ENCODE data around the gene KIF3A.

The KIF3A gene

GRCh38 chr5:132678735-132679134, 58.6 kb downstream of the KIF3A start:
- peaks cover 0 to 42% (median 22%) of the 10 kb centered on the region in 4 donors for H3K4me1 ChIP-seq
- no peaks in the 10 kb centered on the region for H3K27me3 ChIP-seq
- no peaks in the 10 kb centered on the region for H3K9me3 ChIP-seq
- TF ChIP-seq, protein P1, sequence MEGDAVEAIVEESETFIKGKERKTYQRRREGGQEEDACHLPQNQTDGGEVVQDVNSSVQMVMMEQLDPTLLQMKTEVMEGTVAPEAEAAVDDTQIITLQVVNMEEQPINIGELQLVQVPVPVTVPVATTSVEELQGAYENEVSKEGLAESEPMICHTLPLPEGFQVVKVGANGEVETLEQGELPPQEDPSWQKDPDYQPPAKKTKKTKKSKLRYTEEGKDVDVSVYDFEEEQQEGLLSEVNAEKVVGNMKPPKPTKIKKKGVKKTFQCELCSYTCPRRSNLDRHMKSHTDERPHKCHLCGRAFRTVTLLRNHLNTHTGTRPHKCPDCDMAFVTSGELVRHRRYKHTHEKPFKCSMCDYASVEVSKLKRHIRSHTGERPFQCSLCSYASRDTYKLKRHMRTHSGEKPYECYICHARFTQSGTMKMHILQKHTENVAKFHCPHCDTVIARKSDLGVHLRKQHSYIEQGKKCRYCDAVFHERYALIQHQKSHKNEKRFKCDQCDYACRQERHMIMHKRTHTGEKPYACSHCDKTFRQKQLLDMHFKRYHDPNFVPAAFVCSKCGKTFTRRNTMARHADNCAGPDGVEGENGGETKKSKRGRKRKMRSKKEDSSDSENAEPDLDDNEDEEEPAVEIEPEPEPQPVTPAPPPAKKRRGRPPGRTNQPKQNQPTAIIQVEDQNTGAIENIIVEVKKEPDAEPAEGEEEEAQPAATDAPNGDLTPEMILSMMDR (IDR thresholded peaks at IDR 0.05), result no peak
- H3K4me3 ChIP-seq, result no peak overlapping the region
- peak in 1 of 2 donors; percentile 33 for DNase-seq
- H3K36me3 ChIP-seq, result no peaks in the 10 kb centered on the region
- intact Hi-C loops (cut with DNase I; ENCODE audit: low total_unique reads), result loop anchor here (10.0 kb wide), 1 partner anchor 154 kb away; no protein-coding TSS in a partner anchor
- no peak overlapping the region for H3K27ac ChIP-seq

GRCh38 chr5:132677682-132678400, 59.5 kb downstream of the KIF3A start:
- TF ChIP-seq, protein P1 (IDR thresholded peaks at IDR 0.05), result no peak
- no peaks in the 10 kb centered on the region for H3K27me3 ChIP-seq
- H3K27ac ChIP-seq, result peak overlapping the region; percentile 51 to 82
- H3K36me3 ChIP-seq, result no peaks in the 10 kb centered on the region
- no peak overlapping the region for H3K4me3 ChIP-seq
- H3K4me1 ChIP-seq, result peaks cover 0 to 46% (median 23%) of the 10 kb centered on the region in 4 donors
- DNase-seq, result peak in 1 of 2 donors; percentile 25
- H3K9me3 ChIP-seq, result no peaks in the 10 kb centered on the region
- intact Hi-C loops (cut with DNase I; ENCODE audit: low total_unique reads), result loop anchor here (10.0 kb wide), 1 partner anchor 153 kb away; no protein-coding TSS in a partner anchor

DNA sequence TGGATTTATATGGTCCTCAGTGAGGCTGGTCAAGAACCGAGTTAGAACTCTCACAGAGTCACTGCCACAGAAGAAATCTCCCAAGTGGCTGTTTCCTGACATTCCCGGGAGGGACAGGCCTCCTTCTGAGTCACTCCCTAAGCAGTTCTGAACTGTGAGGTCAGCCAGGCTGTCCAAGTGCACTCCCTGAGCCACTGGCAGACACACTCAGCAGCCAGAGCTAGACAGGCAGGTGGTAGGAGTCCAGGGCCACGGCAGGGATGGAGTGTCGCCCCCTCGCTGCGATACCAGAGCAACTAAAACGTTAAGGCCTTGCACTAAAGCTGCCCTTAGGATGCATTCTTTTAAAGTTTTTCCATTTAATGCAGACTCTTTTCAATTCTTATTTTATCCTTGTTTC, 60.2 kb downstream of the KIF3A start:
- Histone ChIP-seq H3K36me3 (no peaks in the 10 kb centered on the region), H3K27ac (peak overlapping the region; percentile 51 to 82), H3K4me1 (peaks cover 0 to 46% (median 23%) of the 10 kb centered on the region in 4 donors), H3K9me3 (no peaks in the 10 kb centered on the region), H3K27me3 (no peaks in the 10 kb centered on the region), H3K4me3 (no peak overlapping the region)
- intact Hi-C loops (cut with DNase I; ENCODE audit: low total_unique reads), result loop anchor here (10.0 kb wide), 1 partner anchor 152 kb away; no protein-coding TSS in a partner anchor
- TF ChIP-seq, protein P1 (IDR thresholded peaks at IDR 0.05), result peak; percentile 49 to 56
- DNase-seq, result peak; percentile 63 to 91

DNA sequence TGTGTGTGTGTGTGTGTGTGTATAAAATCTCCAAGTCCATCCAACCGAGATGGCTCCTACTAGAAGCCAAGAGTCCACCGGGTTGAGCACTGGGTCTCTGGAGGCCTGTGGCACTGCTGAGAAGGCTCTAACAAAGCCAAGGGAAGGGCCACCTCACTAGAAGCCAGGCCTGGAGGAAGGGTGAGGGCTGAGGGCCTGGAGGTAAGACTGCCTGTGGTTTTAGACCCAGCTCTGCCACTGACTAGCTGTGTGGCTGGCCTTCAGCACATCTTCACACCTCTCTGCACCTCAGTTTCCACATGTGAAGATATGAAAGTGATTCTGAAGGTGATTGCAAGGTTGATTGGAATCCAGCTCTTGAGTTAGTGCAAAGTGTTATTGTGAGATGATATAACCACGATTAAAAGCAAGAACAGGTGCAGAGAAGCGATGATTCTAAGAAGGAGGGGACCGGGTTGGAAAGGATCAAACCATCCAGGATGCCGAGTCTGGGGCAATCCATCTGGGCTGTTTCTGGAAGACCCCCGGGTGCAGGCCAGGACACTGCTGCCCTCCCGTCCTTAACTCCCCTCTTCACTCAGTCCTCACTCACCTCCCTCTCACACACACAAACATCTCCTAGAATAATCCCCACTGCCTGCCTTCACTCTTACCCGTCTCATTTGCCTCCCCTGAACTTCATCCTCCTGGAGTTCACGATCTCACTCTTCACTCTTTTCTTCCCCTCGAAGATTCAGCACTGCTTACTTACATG, 61.2 kb downstream of the KIF3A start:
- H3K27me3 ChIP-seq, result no peaks in the 10 kb centered on the region
- peaks cover 0 to 46% (median 23%) of the 10 kb centered on the region in 4 donors for H3K4me1 ChIP-seq
- no peaks in the 10 kb centered on the region for H3K9me3 ChIP-seq
- TF ChIP-seq, protein P1 (IDR thresholded peaks at IDR 0.05), result no peak
- peak overlapping the region; percentile 51 to 82 for H3K27ac ChIP-seq
- no peak overlapping the region for H3K4me3 ChIP-seq
- H3K36me3 ChIP-seq, result no peaks in the 10 kb centered on the region
- DNase-seq, result peak in 1 of 2 donors; percentile 25
- intact Hi-C loops (cut with DNase I; ENCODE audit: low total_unique reads), result loop anchor here (10.0 kb wide), 1 partner anchor 151 kb away; no protein-coding TSS in a partner anchor

DNA sequence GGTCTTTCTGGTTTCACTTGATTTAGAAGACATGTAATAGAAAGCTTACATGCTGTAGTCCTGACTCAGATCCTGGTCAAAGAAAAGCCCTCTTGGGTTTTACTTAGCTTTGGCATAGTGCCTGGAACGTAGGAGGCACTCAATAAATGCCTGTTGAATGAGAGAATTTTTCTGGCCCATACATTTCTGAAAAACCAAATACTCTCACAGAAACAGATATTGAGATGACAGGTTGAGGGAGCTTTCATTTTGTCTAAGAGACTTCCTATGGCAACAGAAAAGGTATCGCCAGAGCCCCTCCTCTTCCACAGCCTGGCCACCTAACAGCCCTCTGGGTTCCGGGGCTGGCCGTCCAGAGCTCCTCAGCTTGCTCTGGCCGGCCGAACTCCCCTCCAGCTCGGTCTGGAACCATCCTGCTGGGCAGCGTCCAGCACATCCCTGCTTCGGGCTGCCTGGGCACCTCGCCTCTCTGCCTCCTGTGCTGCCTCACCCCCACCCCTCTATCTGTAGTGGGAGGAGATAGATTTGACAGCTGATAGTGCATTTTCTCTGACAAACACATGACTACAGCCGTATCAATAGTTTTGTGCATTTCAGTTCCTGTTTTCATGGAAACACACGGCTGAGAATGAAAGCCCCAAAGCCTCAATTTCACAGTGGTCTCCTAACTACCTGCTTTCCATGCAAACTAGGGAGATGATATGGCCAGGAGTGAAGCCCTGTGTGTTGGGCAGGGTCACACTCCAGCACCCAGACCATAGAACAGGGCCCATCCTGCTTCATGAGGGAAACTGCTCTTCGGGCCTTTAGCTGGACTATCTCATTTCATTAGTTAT, 62.5 kb downstream of the KIF3A start:
- intact Hi-C loops (cut with DNase I; ENCODE audit: low total_unique reads), result loop anchor here (10.0 kb wide), 1 partner anchor 150 kb away; no protein-coding TSS in a partner anchor
- Histone ChIP-seq H3K4me3 (peak overlapping the region; percentile 20 to 27), H3K4me1 (peaks cover 0 to 46% (median 23%) of the 10 kb centered on the region in 4 donors), H3K27ac (peak overlapping the region; percentile 57 to 82), H3K36me3 (no peaks in the 10 kb centered on the region), H3K9me3 (no peaks in the 10 kb centered on the region), H3K27me3 (no peaks in the 10 kb centered on the region)
- DNase-seq, result peak in 1 of 2 donors; percentile 68
- TF ChIP-seq, protein P1 (IDR thresholded peaks at IDR 0.05), result no peak
